ENCODE measurements around the gene CCDC174.

The CCDC174 gene

DNA sequence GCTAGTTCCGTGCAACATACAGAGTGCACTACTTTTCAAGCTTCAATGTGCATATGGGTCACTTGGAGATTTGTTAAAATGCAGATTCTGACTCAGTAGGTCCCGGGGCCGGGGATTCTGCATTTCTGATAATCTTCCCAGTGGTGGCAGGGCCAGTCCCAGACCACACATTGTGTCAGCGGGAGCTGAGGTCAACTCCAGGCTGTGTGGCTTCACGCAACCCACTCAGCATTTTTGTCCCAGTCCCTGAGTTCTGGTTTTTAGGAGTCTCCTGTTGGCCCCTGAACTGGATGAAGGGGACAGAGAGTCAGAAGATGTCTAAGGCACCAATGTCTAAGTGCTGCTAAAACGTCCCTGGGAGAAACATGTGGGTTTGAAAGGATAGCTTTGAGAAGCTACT is 26.1 kb upstream of the CCDC174 start:
- TF ChIP-seq, protein P1, sequence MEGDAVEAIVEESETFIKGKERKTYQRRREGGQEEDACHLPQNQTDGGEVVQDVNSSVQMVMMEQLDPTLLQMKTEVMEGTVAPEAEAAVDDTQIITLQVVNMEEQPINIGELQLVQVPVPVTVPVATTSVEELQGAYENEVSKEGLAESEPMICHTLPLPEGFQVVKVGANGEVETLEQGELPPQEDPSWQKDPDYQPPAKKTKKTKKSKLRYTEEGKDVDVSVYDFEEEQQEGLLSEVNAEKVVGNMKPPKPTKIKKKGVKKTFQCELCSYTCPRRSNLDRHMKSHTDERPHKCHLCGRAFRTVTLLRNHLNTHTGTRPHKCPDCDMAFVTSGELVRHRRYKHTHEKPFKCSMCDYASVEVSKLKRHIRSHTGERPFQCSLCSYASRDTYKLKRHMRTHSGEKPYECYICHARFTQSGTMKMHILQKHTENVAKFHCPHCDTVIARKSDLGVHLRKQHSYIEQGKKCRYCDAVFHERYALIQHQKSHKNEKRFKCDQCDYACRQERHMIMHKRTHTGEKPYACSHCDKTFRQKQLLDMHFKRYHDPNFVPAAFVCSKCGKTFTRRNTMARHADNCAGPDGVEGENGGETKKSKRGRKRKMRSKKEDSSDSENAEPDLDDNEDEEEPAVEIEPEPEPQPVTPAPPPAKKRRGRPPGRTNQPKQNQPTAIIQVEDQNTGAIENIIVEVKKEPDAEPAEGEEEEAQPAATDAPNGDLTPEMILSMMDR (IDR thresholded peaks at IDR 0.05; ENCODE audit: low read depth, low read length) = no peak
- H3K4me3 ChIP-seq (ENCODE audit: low read depth, low read length) = no peak overlapping the region

DNA sequence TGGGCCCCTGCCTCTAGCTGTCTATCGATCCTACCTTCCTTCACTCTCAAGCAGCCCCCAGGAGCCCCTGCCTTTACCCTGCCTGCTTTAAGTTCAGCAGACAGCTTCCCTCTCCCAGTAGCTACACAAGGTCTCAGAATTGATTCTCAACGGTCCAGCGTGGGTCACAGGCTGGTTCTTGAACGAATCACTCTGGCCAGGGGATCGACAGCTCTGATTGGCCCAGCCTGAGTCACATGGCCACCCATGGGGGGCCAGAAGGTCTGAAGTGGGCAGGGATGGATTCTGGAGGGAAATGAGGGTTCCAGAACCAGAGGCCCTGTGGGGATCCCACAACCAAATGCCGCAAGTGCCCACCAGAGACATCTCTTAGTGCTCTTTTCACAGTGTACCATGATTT is 23.7 kb upstream of the CCDC174 start:
- no peak overlapping the region for H3K4me3 ChIP-seq (ENCODE audit: low read depth, low read length)
- TF ChIP-seq, protein P1 (IDR thresholded peaks at IDR 0.05; ENCODE audit: low read depth, low read length) = no peak

DNA sequence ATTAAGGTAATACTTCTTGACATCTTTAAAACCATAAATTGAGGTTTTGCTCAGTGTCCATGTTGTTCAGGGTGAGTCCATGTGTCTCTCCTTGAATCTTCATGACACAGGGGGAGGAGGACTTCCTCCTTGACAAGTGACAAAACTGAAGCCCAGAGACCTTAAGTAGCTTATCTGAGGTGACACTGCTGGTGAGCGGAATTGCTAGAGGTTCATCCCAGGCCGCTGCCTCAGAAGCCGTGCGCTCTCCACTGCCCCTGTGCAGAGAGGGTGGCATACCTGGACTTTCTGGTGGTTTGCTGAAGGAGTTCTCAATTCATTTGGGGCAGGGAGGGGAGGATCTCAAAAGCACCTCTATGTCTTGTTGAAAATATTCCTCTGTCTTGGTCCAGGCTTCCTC is 23.2 kb upstream of the CCDC174 start:
- H3K4me3 ChIP-seq (ENCODE audit: low read depth, low read length) = no peak overlapping the region
- TF ChIP-seq, protein P1 (IDR thresholded peaks at IDR 0.05; ENCODE audit: low read depth, low read length) = no peak

DNA sequence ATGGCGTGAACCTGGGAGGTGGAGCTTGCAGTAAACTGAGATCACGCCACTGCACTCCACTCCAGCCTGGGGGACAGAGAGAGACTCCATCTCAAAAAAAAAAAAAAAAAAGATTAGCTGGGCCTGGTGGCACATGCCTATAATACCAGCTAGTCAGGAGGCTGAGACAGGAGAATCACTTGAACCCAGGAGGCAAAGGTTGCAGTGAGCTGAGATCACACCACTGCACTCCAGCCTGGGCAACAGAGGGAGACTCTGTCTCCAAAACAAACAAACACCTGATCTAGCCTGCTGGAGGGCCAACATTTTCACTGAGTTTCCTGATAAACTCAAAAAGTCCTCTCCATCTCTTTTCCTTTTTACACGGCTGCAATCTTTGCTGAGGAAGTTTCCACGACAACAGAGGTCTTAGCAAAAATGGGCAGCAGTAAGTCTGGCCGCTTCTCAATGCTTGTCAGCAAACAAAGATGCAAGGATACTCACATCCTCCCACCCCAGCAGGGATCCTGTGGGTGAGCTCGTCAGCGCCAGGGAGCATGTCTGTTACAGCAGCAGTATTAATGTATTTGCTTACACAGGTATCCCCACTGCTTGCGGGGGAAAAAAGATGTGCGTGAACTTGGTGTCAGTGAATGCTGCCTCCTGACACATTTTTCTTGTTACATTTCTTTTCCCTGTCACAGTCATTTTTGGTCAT is 21.0 kb upstream of the CCDC174 start:
- TF ChIP-seq, protein P1 (IDR thresholded peaks at IDR 0.05; ENCODE audit: low read depth, low read length) = no peak

DNA sequence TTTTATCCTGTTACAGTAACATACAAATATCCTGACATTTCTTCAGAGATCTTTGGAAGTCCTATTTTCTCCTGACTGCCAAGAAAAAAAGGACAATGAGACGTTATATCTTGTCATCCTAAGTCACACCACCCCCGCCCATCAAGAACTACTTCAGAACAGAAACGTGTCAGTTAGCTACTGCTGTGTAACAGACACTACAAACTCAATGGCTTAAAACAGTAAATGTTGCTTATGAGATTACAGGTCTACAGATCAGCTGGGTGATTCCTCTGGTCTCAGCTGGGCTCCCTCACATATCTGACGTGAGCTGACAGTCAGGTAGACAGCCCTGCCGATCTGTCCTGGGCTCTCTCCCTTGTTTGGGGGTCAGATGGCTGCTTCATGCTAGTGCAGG is 20.5 kb upstream of the CCDC174 start:
- TF ChIP-seq, protein P1 (IDR thresholded peaks at IDR 0.05; ENCODE audit: low read depth, low read length) = no peak
- H3K4me3 ChIP-seq (ENCODE audit: low read depth, low read length) = no peak overlapping the region

More for the DNA sequence above, 21.0 kb upstream of the CCDC174 start:
- no peak overlapping the region for H3K4me3 ChIP-seq (ENCODE audit: low read depth, low read length)

DNA sequence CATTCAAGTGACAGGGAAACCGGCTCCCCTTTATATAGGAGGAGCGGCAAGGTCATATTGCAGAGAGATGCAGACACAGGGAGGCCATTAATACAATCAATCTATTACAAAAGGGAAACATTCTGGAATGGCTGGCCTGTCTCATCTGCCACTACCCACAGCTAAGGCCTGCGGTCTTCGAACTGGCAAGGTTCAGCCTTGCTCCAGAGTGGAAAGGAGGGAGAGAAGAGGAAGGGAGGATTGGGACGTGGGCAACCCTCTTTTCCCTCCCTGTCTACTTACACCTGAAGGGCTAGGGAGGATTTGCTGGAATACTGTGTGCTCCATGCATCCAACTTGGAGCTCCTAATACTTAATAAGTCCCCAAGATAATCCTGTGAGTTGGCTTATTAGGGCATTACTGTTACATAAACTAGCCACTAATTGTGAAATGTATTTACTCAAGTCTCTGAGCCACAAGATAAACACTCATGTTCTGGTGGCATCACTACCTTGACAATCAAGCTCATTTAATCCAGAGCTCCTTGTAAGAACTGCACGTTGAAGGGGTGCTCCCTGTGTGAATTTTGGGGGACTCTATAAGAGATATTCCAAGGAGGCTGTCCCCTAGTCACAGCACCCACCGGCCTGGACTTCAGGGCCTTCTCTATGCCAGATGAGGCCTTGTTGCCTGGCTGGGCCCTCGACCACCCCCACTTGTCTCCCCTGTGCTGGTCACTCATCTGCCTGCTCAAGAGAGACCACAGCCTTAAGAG is 19.7 kb upstream of the CCDC174 start:
- H3K4me3 ChIP-seq (ENCODE audit: low read depth, low read length) = no peak overlapping the region
- TF ChIP-seq, protein P1 (IDR thresholded peaks at IDR 0.05; ENCODE audit: low read depth, low read length) = no peak

DNA sequence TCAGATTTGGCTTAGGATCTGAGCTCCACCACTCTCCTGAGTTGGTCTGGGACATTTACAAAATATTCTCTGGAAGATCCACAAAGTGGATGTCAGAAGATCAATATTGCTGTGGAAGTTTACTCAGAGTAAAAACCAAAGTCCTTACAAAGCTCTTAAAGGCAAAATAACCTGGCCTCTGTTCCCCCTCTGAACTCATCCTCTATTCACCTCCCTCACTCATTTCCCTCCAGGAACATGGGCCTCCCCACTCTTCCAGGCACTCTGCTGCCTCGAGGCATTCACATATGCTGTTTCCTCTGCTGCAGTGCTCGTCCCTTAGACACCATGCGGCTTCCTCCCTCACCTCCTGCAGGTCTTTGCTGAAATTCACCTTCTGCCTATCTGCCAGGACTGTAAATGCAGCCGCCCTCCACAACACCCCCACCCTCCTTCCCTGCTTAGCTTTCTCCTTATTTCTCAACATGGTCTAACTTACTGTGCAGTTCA is 19.1 kb upstream of the CCDC174 start:
- TF ChIP-seq, protein P1 (IDR thresholded peaks at IDR 0.05; ENCODE audit: low read depth, low read length) = no peak
- H3K4me3 ChIP-seq (ENCODE audit: low read depth, low read length) = no peak overlapping the region

Data from WI38 (cell line).